Ishikawa (cell line): ENCODE data around the gene SEMA4C.

Source experiments
- CEBPB ChIP-seq: IDR thresholded peaks from 2 replicates; pipeline ENCODE4 v1.6.1; 2012
- CREB1 ChIP-seq: IDR thresholded peaks from 2 replicates; pipeline ENCODE4 v1.6.1; 2012; ENCODE audit warnings: low read depth
- EGR1 ChIP-seq: IDR thresholded peaks from 2 replicates; pipeline ENCODE4 v1.6.1; 2012
- EP300 ChIP-seq: IDR thresholded peaks from 2 replicates; pipeline ENCODE4 v1.6.1; 2012; ENCODE audit warnings: borderline replicate concordance
- FOXM1 ChIP-seq: IDR thresholded peaks from 2 replicates; pipeline ENCODE4 v1.6.1; 2012; ENCODE audit warnings: low read depth, borderline replicate concordance
- NFIC ChIP-seq: IDR thresholded peaks from 2 replicates; pipeline ENCODE4 v1.6.1; 2012
- RAD21 ChIP-seq: IDR thresholded peaks from 2 replicates; pipeline ENCODE4 v1.6.1; 2012; ENCODE audit warnings: low read depth
- REST ChIP-seq: IDR thresholded peaks from 2 replicates; pipeline ENCODE4 v1.6.1; 2012; ENCODE audit warnings: low read depth, mild to moderate bottlenecking
- TAF1 ChIP-seq: IDR thresholded peaks from 2 replicates; pipeline ENCODE4 v1.6.1; 2012; ENCODE audit warnings: low read depth, mild to moderate bottlenecking
- TCF12 ChIP-seq: IDR thresholded peaks from 2 replicates; pipeline ENCODE4 v1.6.1; 2012; ENCODE audit warnings: low read depth
- TEAD4 ChIP-seq: IDR thresholded peaks from 2 replicates; pipeline ENCODE4 v1.6.1; 2012
- YY1 ChIP-seq: IDR thresholded peaks from 2 replicates; pipeline ENCODE4 v1.6.1; 2012; ENCODE audit warnings: low read depth
- ZBTB7A ChIP-seq: IDR thresholded peaks from 2 replicates; pipeline ENCODE4 v1.6.1; 2012; ENCODE audit warnings: low read depth
- TF ChIP-seq, protein P1 (sequence below): IDR thresholded peaks from 2 replicates; pipeline ENCODE4 v1.6.1; 2012
- TF ChIP-seq, protein P2 (sequence below): IDR thresholded peaks from 2 replicates; pipeline ENCODE4 v1.6.1; 2012

SEMA4C gene

DNA sequence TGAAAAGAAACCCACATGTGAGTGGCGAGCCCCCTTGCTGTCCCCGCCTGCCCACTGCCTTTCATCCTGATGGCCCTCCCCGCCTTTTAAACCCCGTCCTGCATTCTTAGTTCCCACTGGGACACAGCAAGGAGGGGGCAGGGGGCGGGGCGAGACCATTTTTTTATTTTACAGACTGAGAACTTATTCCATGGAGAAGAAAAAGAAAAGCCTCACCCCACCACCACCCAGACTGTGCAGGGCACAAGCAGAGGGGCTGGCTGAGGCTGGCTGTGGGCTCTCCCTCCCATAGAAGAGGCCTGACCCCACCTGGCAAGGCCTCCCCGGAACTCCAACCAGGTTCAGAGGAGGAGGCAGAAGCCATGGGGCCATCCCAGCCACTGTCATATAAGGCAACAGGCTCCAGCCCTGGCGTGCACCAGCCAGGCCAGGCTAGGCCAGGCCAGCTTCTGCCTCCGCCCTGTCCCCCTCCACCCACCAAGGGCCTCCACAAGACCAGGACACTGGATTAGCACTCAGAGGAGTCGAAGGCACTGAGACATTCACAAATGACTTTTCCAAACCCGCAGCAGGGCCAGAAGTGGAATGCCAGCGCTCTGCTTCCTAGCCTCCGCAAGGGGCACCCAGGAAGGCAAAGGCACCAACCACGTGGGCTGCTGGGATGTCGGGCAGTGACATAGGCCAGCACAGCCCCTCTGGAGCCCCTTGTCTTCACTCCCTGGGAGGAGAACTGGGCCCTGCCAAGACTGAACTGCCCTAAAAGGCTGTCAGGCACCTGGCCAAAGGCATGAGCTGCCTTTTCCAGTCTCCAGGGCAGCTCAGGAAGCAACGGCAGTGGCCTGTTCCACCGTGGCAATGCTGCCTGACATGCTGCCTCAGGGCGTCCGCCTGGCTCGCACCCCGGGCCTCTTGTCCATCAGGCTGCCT, 37.5 kb upstream of the SEMA4C start:
- TF ChIP-seq TCF12 (no peak), EGR1 (no peak), TAF1 (no peak), CREB1 (no peak), TEAD4 (no peak), ZBTB7A (no peak), NFIC (no peak), YY1 (no peak), REST (no peak), EP300 (no peak), CEBPB (no peak), RAD21 (no peak), FOXM1 (no peak)
- TF ChIP-seq, protein P1, sequence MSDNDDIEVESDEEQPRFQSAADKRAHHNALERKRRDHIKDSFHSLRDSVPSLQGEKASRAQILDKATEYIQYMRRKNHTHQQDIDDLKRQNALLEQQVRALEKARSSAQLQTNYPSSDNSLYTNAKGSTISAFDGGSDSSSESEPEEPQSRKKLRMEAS = no peak
- TF ChIP-seq, protein P2, sequence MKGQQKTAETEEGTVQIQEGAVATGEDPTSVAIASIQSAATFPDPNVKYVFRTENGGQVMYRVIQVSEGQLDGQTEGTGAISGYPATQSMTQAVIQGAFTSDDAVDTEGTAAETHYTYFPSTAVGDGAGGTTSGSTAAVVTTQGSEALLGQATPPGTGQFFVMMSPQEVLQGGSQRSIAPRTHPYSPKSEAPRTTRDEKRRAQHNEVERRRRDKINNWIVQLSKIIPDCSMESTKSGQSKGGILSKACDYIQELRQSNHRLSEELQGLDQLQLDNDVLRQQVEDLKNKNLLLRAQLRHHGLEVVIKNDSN = no peak

- TF ChIP-seq EP300 = no peak
- no peak for TF ChIP-seq CREB1
- no peak for TF ChIP-seq NFIC
- TF ChIP-seq, protein P2 = no peak
- TF ChIP-seq EGR1 = no peak
- no peak for TF ChIP-seq TEAD4
- no peak for TF ChIP-seq CEBPB
- TF ChIP-seq FOXM1 = no peak
Observed at GRCh38 chr2:96906729-96907114, 36.8 kb upstream of the SEMA4C start.

GRCh38 chr2:96903815-96904214, 33.9 kb upstream of the SEMA4C start:
- TF ChIP-seq TEAD4 (no peak), TAF1 (no peak), ZBTB7A (no peak)
- TF ChIP-seq, protein P1 = no peak

DNA sequence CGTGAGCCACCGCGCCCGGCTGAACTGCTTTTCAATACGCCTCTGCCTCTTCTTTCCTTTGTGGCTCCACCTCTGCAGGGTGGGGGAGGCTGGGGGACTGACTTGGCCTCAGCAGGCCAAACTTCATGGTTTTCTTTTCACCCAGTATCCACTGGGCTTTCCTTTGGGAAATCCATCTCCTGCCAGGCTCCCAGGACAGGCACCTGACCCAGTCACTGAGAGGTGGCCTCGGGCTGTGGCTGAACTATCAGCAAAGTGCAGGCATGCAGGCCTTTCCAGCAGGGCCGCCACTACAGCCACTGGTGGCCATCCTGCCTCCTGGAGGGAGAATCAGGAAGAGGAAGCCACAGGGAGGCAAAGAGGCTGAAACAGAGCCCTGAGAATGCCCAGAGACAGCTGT, 33.4 kb upstream of the SEMA4C start:
- no peak for TF ChIP-seq FOXM1
- TF ChIP-seq, protein P1 = no peak

- TF ChIP-seq REST (no peak), TAF1 (no peak), FOXM1 (no peak), YY1 (no peak), NFIC (no peak), CEBPB (no peak), EP300 (no peak), CREB1 (no peak), RAD21 (no peak), ZBTB7A (no peak), TCF12 (no peak), EGR1 (no peak), TEAD4 (no peak)
- TF ChIP-seq, protein P1 = no peak
- TF ChIP-seq, protein P2 = no peak
Observed at GRCh38 chr2:96900237-96900636, 30.4 kb upstream of the SEMA4C start.
